Forelimb muscle (tissue), 1 donor: ENCODE data around the gene GMDS. TPM values are rescaled to one million over a fixed set of nuclear protein-coding genes. Genes with fewer than 3 reads are reported as not detected.
"Not testable (repeated sequence)": the region's sequence is repeated elsewhere in the genome, so short reads cannot be mapped to it uniquely, and the experiment has no call there.

ENCODE experiments used
- DNase-seq: peaks from one replicate; pipeline ENCODE4 v3.0.0-alpha.2; 2013; ENCODE audit warnings: low read depth
- polyA plus RNA-seq: library from polyadenylated mRNA; unstranded; fragments of 120-200 nt; gene quantifications from one replicate; pipeline ENCODE4 v1.2.1, GENCODE V29; 2013; ENCODE audit not compliant: insufficient read length

Gene GMDS
- polyA plus RNA-seq, 1 donor = 10.4 TPM

GRCh38 chr6:1709234-1709641 lies 536.2 kb downstream of the GMDS start:
- no peak for DNase-seq

GRCh38 chr6:1708820-1709219 lies 536.6 kb downstream of the GMDS start:
- DNase-seq = no peak

GRCh38 chr6:1708122-1708521 lies 537.3 kb downstream of the GMDS start:
- DNase-seq = no peak

- no peak for DNase-seq
These were observed 539.8 kb downstream of the GMDS start for GRCh38 chr6:1705630-1706029.

- DNase-seq = no peak
These were observed 540.2 kb downstream of the GMDS start for GRCh38 chr6:1705183-1705582.

DNA sequence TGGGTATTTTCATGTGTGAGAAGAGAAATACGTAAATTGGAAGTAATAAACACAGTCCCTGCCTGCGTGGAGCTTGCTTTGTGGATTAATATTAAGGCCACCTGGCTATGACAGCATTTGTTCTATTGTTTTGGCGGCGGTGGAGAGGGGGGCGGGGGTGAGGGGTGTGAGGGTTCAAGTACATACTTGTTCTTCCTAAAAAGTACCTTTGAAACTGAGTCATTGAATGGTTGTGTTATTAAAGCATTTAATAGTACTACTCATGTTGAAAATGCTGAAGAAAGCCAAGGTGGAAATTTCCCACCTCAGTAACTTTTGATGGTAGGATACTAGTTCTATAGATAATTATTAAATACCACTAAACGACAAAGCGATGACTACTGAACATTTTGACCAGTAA lies 540.7 kb downstream of the GMDS start:
- DNase-seq = no peak

GRCh38 chr6:1703923-1704322 lies 541.5 kb downstream of the GMDS start:
- DNase-seq = no peak

DNA sequence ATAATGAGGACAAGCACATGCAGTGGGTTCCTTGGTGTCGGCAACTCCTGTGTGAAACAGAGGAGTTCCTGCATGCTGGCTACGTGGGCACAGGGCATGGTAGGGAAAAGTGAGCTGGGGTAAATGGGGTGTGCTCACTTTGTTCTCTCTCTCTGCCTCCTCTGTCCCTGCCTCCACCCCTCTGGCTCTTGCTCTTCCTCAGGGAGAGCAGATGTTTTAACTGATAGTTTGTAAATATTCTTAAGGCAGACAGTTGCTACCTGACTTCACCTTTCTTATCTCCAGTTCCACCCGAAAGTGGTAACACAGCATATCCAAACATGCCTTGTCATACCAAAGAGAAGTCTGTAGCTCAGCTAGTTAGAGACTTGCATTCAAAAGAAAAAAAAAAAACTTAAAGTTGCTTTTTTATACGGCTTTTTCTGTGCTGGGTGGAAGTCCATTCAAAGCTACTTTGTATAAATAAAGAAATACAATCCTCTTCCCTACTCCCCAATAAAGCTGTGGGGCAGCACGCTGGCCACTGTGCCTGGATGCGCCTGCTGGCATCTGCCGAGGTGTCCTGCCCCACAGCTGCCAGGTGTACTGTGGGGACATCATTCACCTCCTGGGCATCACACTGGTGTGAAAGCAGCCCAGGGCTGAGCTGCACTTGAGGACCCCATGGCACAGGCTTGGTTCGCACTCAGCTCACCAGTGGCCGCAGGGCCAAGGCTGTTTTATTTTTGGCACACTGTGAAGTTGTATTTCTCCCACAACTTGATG lies 542.1 kb downstream of the GMDS start:
- no peak for DNase-seq

DNA sequence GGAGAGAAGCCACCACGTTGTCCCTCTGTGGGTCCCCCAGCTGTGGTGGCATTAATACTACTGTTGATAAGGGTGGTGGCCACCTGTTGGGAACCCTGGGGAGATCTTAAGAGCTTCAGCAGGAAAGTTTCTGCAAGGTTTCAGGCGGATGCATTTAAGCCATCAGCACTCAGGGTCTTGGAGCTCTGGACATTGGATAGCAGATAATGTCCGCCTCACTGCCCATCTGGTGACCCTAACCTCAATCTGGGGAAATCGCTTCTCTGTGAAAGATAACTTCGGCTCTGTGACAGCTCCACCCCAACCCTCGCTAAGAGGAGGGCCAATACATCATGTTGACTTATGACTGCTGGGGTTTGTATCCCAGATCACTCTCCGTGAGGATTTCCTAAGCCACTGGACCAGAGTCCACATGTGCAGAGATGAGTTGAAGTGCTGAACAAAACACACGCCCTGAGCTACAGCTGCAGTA lies 542.8 kb downstream of the GMDS start:
- DNase-seq = no peak

DNA sequence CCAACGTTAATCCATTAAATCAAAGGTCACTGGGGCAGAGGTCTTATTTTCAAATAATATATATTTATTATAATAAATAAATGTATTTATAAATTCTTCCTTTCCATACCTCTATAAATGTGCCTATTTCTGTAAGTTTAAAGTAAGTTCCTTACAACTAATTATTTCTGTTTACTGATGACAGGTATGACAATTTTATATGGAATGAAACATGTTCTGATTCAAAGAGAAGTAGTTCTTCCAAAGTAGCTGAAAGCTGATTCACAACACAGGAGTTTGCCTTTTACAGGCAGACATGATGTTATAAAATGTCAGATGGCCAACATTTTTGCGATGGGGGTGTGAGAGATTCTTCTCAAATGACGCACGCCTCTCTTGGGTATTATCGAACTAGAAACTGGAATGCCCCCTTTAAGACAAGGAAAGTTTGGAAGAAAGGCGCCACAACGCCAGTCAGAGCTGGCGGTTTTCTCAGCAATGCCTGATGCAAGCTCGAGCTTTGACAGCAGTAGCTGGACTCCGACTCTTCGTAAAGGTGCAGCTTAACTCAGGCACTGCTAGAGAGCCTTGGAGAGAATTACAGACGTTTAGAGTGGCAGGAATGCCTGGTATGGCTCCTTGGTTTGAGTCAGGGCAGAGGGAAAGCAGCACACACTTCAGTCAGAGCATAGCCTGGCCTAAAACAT lies 543.6 kb downstream of the GMDS start:
- no peak for DNase-seq

DNA sequence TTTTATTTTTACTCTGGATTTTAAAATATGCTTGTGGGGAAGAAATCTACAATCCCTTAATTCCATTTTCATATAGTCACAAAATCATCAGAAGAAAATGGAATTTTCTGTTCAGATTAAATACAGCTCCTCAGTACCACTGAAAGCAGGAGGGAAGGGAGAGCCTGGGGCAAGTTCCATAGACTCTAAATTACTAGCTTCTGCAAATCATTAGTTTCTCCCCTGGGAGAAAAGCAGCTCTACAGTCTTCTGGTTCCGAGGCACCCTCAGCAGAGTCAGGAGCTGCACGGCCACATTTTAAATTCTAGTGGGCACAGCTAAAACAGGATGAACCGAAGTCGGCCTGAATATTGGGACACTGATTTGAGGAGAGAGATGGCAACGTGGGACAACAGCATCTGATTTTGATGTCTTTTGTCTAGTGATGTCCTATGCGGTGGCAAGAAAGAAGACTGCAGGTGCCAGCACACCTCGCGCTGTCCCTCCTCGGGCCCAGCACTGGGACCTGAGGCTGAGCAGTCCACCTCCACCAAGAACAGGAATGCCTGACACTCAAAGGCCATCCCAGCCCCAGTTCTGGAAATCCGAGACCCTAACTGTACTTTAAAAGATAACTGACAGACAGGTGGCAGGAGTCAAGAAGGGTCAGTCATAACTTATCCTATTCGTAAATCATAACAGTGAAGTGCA lies 545.0 kb downstream of the GMDS start:
- DNase-seq = no peak

DNA sequence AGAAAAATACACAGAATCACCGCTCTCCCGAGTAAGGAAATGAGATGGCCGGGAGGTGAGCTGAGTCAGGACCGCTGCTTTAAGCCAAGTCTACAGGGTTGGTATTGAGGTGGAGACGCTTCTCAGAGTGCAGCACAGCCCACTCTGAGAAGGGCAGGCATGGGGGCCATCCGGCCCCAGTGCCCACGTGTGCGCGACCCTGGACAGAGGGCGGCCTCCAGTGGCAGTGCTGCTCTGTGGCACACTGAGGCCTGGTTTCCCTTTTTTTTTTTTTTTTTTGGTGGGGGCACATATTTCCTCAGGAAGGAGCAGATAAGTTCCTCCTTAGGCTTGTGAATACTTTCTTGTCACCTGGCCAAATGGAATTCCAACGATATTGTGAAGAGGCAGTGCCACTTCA lies 546.9 kb downstream of the GMDS start:
- DNase-seq = no peak

GRCh38 chr6:1697688-1698351 lies 547.6 kb downstream of the GMDS start:
- DNase-seq = no peak

GRCh38 chr6:1696463-1696850 lies 548.9 kb downstream of the GMDS start:
- DNase-seq = no peak

DNA sequence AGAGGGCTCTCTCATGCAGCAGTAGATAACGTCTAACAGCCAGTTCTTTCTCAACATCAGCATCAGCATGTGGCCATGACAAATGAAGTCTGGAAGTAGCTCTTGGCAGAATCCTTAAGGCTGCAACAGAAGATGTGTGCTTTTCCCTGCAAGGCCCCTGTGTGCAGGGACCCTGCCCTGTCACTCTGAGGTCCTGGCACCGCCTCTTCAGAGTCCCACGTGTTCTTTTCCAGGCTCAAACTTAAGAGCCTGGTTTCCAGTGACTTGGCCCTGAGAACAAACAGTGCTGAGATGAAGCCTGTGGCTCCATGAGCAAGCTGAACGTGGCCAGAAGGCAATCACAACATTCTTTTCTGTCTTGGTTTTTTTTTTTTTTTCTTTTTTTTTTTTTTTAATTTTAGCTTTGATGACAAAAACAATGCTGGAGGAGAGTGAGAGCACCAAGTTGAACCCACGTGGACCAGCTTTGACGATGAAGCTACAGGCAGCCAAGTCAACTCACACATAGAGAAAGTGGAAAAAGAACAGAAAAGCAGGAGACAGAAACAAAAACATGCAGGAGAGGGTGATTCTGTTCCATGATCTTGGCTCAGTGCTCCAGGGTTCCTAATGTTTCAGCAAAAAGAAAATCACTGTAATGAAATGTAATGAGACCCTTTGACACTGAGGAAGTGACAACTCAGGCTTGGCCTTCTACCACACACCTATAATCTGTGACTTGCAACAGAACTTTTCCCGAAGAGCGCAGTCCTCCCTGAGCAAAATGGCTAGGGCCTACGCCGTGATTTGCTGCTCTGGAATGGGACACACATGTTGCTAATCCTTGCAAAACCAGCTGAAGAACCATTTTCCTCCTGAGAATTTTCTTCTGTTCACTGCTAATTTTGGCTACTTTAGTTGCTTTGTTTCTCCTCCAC lies 549.6 kb downstream of the GMDS start:
- no peak for DNase-seq

- not testable (repeated sequence) for DNase-seq
These were observed 553.6 kb downstream of the GMDS start for GRCh38 chr6:1691828-1692227.

GRCh38 chr6:1690656-1691055 lies 554.7 kb downstream of the GMDS start:
- not testable (repeated sequence) for DNase-seq

GRCh38 chr6:1689141-1689540 lies 556.3 kb downstream of the GMDS start:
- DNase-seq = no peak

DNA sequence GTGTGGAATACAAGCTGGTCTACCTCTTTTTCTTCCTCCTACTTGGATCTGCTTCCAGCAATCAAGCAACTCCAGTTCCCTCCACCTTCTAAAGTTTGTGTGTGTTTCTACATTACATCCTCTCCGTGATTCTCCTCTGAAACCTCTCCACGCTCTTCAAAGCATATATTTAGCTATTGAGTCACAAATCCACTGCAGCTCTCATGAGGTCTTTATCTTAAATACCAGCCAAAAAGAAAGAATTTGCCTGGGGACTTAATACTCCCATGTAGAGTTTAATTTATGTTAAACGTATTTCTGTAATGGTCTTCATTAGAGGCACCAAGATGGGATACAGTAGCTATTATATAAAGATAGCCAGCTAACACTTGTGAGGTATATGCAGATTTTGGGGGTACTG lies 557.0 kb downstream of the GMDS start:
- DNase-seq = no peak

DNA sequence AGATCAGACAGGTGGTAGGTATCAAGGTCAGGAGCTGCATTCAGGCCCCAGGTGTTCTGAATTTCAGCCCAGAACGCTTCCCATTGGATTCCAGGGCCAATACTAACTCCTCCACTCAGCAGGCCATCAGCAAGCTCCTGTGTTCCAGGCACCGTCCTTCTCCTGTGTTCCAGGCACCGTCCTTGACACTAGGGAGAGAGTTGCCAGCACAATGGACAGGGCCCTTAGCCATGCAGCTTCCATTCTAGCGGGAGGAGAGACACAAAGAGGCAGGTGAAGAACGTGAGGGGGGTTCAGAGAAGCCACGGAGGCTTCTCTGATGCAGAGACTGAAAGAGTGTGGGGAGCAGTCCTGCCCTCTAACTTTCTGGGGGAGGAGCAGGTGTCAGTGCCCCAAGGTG lies 558.0 kb downstream of the GMDS start:
- DNase-seq = no peak
